Trophoblast cell (in vitro differentiated cells and primary cell): ENCODE data around the gene NR4A2.

Experiments used
- DNase-seq, 2 donors: peaks; one replicate each; pipeline ENCODE4 v3.0.0-alpha.2; 2016
- H2AFZ ChIP-seq: 2 replicates; pipeline ENCODE4 v1.6.1; 2013; ENCODE audit warnings: low read length, moderate library complexity, mild to moderate bottlenecking; ENCODE audit not compliant: insufficient read depth, poor library complexity
- H2AK5ac ChIP-seq: 2 replicates; pipeline ENCODE4 v1.6.1; 2013; ENCODE audit warnings: mild to moderate bottlenecking, low read length
- H2BK120ac ChIP-seq: 2 replicates; pipeline ENCODE4 v1.6.1; 2013; ENCODE audit warnings: low read length, mild to moderate bottlenecking, moderate library complexity; ENCODE audit not compliant: insufficient read depth, poor library complexity
- H2BK12ac ChIP-seq: 2 replicates; pipeline ENCODE4 v1.6.1; 2013; ENCODE audit warnings: mild to moderate bottlenecking, low read length, moderate library complexity
- H2BK5ac ChIP-seq: 2 replicates; pipeline ENCODE4 v1.6.1; 2013; ENCODE audit warnings: low read length, low read depth, moderate library complexity, mild to moderate bottlenecking; ENCODE audit not compliant: poor library complexity
- H3K14ac ChIP-seq: 2 replicates; pipeline ENCODE4 v1.6.1; 2013; ENCODE audit warnings: mild to moderate bottlenecking, low read length
- H3K18ac ChIP-seq: 2 replicates; pipeline ENCODE4 v1.6.1; 2013; ENCODE audit warnings: mild to moderate bottlenecking, low read length
- H3K23ac ChIP-seq: 2 replicates; pipeline ENCODE4 v1.6.1; 2013; ENCODE audit warnings: low read length
- H3K27ac ChIP-seq: 2 replicates; pipeline ENCODE4 v1.5.1; 2013; ENCODE audit warnings: low read depth, mild to moderate bottlenecking, inconsistent platforms, low read length, moderate library complexity
- H3K27me3 ChIP-seq: 2 replicates; pipeline ENCODE4 v1.6.1; 2013; ENCODE audit warnings: inconsistent platforms, mild to moderate bottlenecking, low read length, moderate library complexity; ENCODE audit not compliant: insufficient read depth
- H3K36me3 ChIP-seq, 2 experiments: 1 replicate in 1 of 2; 2 replicates in 1 of 2; pipeline ENCODE4 v1.6.1; 2013; ENCODE audit warnings: low read length in 2 of 2, mild to moderate bottlenecking in 2 of 2, moderate library complexity in 1 of 2; ENCODE audit not compliant: insufficient read depth in 2 of 2, control insufficient read depth in 1 of 2
- H3K4ac ChIP-seq: 2 replicates; pipeline ENCODE4 v1.6.1; 2013; ENCODE audit warnings: low read depth, mild to moderate bottlenecking, low read length, moderate library complexity
- H3K4me1 ChIP-seq, 2 experiments: 1 replicate in 1 of 2; 2 replicates in 1 of 2; pipeline ENCODE4 v1.6.1; 2013; ENCODE audit warnings: low read length in 2 of 2, mild to moderate bottlenecking in 2 of 2, moderate library complexity in 1 of 2; ENCODE audit not compliant: insufficient read depth in 2 of 2, control insufficient read depth in 1 of 2
- H3K4me2 ChIP-seq: 2 replicates; pipeline ENCODE4 v1.6.1; 2013; ENCODE audit warnings: inconsistent platforms, mild to moderate bottlenecking, low read length, moderate library complexity
- H3K4me3 ChIP-seq: 2 replicates; pipeline ENCODE4 v1.5.1; 2013; ENCODE audit warnings: mild to moderate bottlenecking, low read depth, low read length, inconsistent platforms
- H3K79me1 ChIP-seq: one replicate; pipeline ENCODE4 v1.6.1; 2013; ENCODE audit warnings: low read length
- H3K79me2 ChIP-seq: 2 replicates; pipeline ENCODE4 v1.6.1; 2013; ENCODE audit warnings: low read length, mild to moderate bottlenecking; ENCODE audit not compliant: control insufficient read depth, insufficient read depth, poor library complexity
- H3K9ac ChIP-seq: 2 replicates; pipeline ENCODE4 v1.6.1; 2013; ENCODE audit warnings: mild to moderate bottlenecking, low read length
- H3K9me3 ChIP-seq: 2 replicates; pipeline ENCODE4 v1.6.1; 2013; ENCODE audit warnings: low read depth, mild to moderate bottlenecking, control low read depth, inconsistent platforms, low read length; ENCODE audit not compliant: insufficient read depth
- H4K12ac ChIP-seq: 2 replicates; pipeline ENCODE4 v1.6.1; 2013; ENCODE audit warnings: low read depth, mild to moderate bottlenecking, low read length, moderate library complexity
- H4K8ac ChIP-seq: 2 replicates; pipeline ENCODE4 v1.6.1; 2013; ENCODE audit warnings: low read depth, mild to moderate bottlenecking, low read length, moderate library complexity
- H4K91ac ChIP-seq: one replicate; pipeline ENCODE4 v1.6.1; 2013; ENCODE audit warnings: low read depth, mild to moderate bottlenecking, low read length, moderate library complexity
- WGBS: extraction: QIAGEN DNeasy Blood & Tissue Kit; methylation state at CpG from one replicate; pipeline ENCODE4 v1.1.7; 2013; ENCODE audit warnings: missing lambda C conversion rate; ENCODE audit not compliant: insufficient read length, insufficient coverage; ENCODE audit errors: extremely low coverage; 5-methylcytosine and 5-hydroxymethylcytosine counted together

Gene NR4A2

DNA sequence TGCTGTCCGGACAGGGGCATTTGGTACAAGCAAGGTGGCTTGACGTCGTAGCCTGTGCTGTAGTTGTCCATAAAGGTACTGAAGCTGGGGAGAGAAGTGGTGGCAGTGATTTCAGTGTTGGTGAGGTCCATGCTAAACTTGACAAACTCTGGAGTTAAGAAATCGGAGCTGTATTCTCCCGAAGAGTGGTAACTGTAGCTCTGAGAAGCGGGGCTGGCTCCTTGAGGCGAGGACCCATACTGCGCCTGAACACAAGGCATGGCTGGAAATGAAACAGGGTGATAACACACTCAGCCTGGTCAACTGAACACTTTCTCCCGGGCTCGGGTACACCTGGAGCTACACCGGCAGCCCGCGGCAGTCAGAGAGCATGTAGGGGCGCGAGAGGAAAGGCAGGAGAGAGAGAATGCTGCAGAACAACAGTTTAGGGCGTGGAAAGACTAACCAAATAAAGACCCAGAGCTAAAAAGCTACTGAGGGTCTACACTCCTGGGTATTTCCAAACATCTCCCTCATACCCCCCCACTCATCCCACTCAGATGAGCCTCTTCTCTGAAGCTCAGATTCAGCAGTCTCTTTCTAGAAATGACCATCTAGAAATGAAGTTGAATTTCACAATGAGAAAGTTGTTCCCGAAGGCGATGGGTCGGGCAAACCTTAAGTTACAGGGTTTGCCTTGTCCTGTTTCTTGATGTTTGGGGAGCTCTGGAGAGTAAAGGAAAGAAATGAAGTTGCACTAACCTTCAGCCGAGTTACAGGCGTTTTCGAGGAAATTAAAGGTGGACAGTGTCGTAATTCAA, 2.4 kb downstream of the NR4A2 start:
- Histone ChIP-seq H2BK5ac (no peak overlapping the region), H2AFZ (no peak overlapping the region), H3K9me3 (peaks cover 15% of the 10 kb centered on the region), H3K14ac (no peak overlapping the region), H3K9ac (no peak overlapping the region), H3K4ac (no peak overlapping the region), H3K18ac (no peak overlapping the region), H3K79me2 (no peaks in the 10 kb centered on the region), H3K23ac (peak overlapping the region; percentile 34), H3K79me1 (peaks cover 10% of the 10 kb centered on the region), H4K91ac (no peak overlapping the region), H2BK120ac (no peak overlapping the region), H3K36me3 (no peaks in the 10 kb centered on the region), H4K12ac (no peak overlapping the region), H2BK12ac (no peak overlapping the region), H3K4me1 (peaks cover 0 to 9% of the 10 kb centered on the region in 2 experiments), H3K4me2 (no peak overlapping the region), H3K27me3 (peaks cover 61% of the 10 kb centered on the region), H2AK5ac (no peak overlapping the region), H3K27ac (no peak overlapping the region), H3K4me3 (no peak overlapping the region), H4K8ac (no peak overlapping the region)
- no peak for DNase-seq
- WGBS = no CpG with 5 or more reads among the region's 23 CpGs

DNA sequence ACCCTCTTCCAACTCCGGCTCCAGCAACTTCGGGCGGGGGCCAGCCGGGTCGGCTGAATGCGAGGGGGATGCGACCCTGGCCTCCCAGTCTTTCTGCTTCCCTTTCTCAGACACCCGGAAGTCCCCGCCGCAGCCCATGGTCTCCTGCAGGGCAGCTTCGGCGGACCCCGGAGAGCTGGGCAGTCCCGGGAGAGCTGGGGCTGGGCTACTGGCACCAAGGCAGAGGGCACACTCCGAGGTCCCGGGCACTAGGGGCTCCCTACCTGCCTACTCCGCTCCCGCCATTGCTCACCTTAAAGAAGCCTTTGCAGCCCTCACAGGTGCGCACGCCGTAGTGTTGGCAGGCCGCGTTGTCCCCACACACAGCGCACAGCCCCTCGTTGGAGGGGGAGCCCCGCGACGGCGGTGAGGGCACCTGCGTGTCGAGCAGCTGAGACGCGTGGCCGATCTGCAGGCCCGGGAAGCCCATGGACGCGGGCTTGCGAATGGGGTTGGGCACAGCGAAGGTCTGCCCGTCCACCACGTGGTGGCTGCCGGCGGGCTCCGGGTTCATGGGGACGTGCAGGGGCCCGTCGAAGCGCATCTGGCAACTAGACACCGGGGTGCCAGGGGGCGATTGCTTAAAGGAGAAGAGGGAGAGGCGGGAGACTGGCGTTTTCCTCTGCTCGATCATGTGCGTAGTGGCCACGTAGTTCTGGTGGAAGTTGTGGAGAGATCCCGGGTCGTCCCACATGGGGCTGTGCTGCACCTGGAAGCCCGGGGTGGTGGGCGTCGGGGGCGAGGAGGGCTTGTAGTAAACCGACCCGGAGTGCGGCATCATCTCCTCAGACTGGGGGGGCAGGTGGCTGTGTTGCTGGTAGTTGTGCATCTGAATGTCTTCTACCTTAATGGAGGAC, 3.2 kb downstream of the NR4A2 start:
- no peak overlapping the region for H3K4me3 ChIP-seq
- peak overlapping the region; percentile 45 for H3K4me2 ChIP-seq
- no peak overlapping the region for H3K9ac ChIP-seq
- H4K8ac ChIP-seq = no peak overlapping the region
- no peak overlapping the region for H2AK5ac ChIP-seq
- no peak overlapping the region for H2BK5ac ChIP-seq
- no peak overlapping the region for H2BK120ac ChIP-seq
- no CpG with 5 or more reads among the region's 64 CpGs for WGBS
- no peak overlapping the region for H3K27ac ChIP-seq
- DNase-seq = no peak
- H3K79me1 ChIP-seq = peaks cover 5% of the 10 kb centered on the region
- H4K12ac ChIP-seq = no peak overlapping the region
- H2AFZ ChIP-seq = no peak overlapping the region
- H3K4me1 ChIP-seq = peaks cover 0 to 9% of the 10 kb centered on the region in 2 experiments
- peaks cover 62% of the 10 kb centered on the region for H3K27me3 ChIP-seq
- H4K91ac ChIP-seq = no peak overlapping the region
- H3K79me2 ChIP-seq = no peaks in the 10 kb centered on the region
- H3K36me3 ChIP-seq = no peaks in the 10 kb centered on the region
- no peak overlapping the region for H3K18ac ChIP-seq
- no peak overlapping the region for H2BK12ac ChIP-seq
- H3K4ac ChIP-seq = no peak overlapping the region
- H3K14ac ChIP-seq = no peak overlapping the region
- H3K9me3 ChIP-seq = peaks cover 15% of the 10 kb centered on the region
- no peak overlapping the region for H3K23ac ChIP-seq

DNA sequence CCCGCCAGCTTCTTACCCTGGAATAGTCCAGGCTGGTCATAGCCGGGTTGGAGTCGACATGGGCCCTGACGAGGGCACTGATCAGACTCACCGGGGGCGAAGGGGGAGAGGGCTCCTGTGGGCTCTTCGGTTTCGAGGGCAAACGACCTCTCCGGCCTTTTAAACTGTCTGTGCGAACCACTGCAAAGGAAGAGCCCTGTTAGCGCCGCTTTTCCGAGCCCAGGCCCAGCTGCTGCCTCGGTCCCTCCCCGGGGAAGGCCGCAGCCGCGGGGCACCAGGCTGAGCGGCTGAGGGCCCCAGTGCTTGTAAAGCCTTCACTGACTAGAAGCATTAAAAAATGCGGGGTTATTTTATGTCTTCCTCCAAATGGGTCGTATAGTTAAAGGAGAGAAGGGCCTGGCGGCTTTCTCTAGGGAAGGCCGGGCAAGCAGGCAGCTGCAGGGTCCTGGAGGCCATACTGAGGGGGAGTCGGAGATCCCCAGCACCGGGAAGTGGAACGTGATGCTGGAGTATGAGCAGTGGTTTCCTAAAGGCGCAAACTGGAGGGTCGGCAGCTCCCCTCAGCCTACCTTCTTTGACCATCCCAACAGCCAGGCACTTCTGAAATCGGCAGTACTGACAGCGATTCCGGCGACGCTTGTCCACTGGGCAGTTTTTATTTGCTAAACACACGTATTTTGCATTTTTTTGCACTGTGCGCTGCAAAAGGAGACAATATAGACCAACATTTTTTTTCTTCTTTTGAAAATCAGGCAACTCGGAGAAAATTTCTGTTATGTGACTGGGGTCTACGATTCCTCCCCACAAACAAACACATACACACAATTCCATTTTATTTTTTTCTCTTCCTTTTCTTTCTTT, 4.5 kb downstream of the NR4A2 start:
- H2BK120ac ChIP-seq = no peak overlapping the region
- no peak overlapping the region for H3K18ac ChIP-seq
- H3K4me3 ChIP-seq = no peak overlapping the region
- H3K79me2 ChIP-seq = no peaks in the 10 kb centered on the region
- H3K14ac ChIP-seq = no peak overlapping the region
- peaks cover 71% of the 10 kb centered on the region for H3K27me3 ChIP-seq
- H3K4me1 ChIP-seq = peaks cover 0 to 9% of the 10 kb centered on the region in 2 experiments
- no peak for DNase-seq
- H2AFZ ChIP-seq = no peak overlapping the region
- no peaks in the 10 kb centered on the region for H3K36me3 ChIP-seq
- H3K9ac ChIP-seq = no peak overlapping the region
- H2BK5ac ChIP-seq = no peak overlapping the region
- no peak overlapping the region for H3K23ac ChIP-seq
- no peak overlapping the region for H2AK5ac ChIP-seq
- no peak overlapping the region for H4K91ac ChIP-seq
- no peak overlapping the region for H2BK12ac ChIP-seq
- peak overlapping the region; percentile 6 for H3K4me2 ChIP-seq
- H4K12ac ChIP-seq = no peak overlapping the region
- H4K8ac ChIP-seq = no peak overlapping the region
- no peak overlapping the region for H3K27ac ChIP-seq
- peaks cover 15% of the 10 kb centered on the region for H3K9me3 ChIP-seq
- no peaks in the 10 kb centered on the region for H3K79me1 ChIP-seq
- WGBS = no CpG with 5 or more reads among the region's 38 CpGs
- no peak overlapping the region for H3K4ac ChIP-seq

DNA sequence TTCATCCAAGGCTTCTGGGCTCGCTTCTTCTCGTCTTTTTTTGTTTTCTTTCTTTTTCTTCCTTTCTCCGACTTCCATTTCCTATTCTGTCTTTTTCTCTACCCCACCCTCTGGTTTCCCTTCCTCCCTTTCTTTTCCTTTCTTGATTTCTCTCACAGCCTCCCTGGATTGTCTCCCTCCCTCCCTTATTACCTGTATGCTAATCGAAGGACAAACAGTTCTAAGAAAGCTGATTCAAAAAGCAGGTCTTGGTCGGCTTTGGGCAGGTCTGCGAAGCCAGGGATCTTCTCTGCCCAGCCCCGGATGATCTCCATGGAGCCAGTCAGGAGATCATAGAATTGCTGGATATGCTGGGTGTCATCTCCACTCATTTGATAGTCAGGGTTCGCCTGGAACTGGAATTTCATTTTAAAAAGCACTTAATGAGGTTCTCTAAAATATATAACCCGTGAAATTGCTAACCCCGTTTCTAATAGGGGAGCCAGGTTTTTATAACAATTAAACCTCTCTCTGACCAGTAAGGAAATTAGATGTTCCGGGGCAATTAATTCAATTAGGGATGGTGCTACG, 5.9 kb downstream of the NR4A2 start:
- no peak overlapping the region for H4K12ac ChIP-seq
- peaks cover 0 to 14% of the 10 kb centered on the region in 2 experiments for H3K4me1 ChIP-seq
- no peak overlapping the region for H2AK5ac ChIP-seq
- H3K23ac ChIP-seq = no peak overlapping the region
- H3K9ac ChIP-seq = no peak overlapping the region
- H3K79me2 ChIP-seq = no peaks in the 10 kb centered on the region
- H3K27ac ChIP-seq = no peak overlapping the region
- H4K8ac ChIP-seq = no peak overlapping the region
- H3K36me3 ChIP-seq = no peaks in the 10 kb centered on the region
- H3K79me1 ChIP-seq = no peaks in the 10 kb centered on the region
- H2BK5ac ChIP-seq = no peak overlapping the region
- no peak overlapping the region for H3K14ac ChIP-seq
- no peak overlapping the region for H3K4me3 ChIP-seq
- H4K91ac ChIP-seq = no peak overlapping the region
- H3K9me3 ChIP-seq = peaks cover 15% of the 10 kb centered on the region
- no peak overlapping the region for H2AFZ ChIP-seq
- no peak overlapping the region for H3K4me2 ChIP-seq
- H3K27me3 ChIP-seq = peaks cover 83% of the 10 kb centered on the region
- no CpG with 5 or more reads among the region's 12 CpGs for WGBS
- DNase-seq = no peak
- H3K4ac ChIP-seq = no peak overlapping the region
- no peak overlapping the region for H2BK12ac ChIP-seq
- no peak overlapping the region for H3K18ac ChIP-seq
- no peak overlapping the region for H2BK120ac ChIP-seq
